Hindlimb muscle (tissue), 1 donor: ENCODE results near the gene HYKK. TPM values are rescaled to one million over a fixed set of nuclear protein-coding genes. Genes with fewer than 3 reads are reported as not detected.
"Not testable (repeated sequence)": the region's sequence is repeated elsewhere in the genome, so short reads cannot be mapped to it uniquely, and the experiment has no call there.

ENCODE experiments used
- DNase-seq: peaks from one replicate; pipeline ENCODE4 v3.0.0-alpha.2; 2013
- polyA plus RNA-seq: library from polyadenylated mRNA; unstranded; fragments of 120-200 nt; gene quantifications from one replicate; pipeline ENCODE4 v1.2.1, GENCODE V29; 2013; ENCODE audit not compliant: insufficient read length

Gene HYKK
- 2.3 TPM for polyA plus RNA-seq

- peak; percentile 94 for DNase-seq
Observed at GRCh38 chr15:78506971-78507830, at the start of gene HYKK. Gene HYKK (plus strand): TSS chr15:78507577. CDS start chr15:78513089, 5,512 bp downstream.

DNA sequence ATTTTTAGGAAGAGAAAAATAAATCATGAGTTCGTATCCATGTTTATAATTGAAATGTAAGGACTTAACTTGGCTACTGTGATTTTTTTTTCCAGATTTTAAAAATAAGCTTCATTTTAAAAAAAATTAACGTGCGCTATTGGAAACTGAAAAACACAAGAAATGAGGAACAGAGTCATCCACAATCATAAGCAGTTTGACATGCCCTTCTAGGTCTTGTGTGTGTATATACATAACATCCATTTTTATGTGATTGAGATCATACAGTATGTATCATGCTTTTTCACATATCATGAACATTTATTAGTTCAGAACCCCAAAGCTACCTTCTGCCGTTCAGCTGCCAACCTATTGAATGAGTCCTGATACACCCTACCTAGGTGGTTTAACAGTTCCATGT, 46.6 kb upstream of the HYKK start:
- DNase-seq: no peak

DNA sequence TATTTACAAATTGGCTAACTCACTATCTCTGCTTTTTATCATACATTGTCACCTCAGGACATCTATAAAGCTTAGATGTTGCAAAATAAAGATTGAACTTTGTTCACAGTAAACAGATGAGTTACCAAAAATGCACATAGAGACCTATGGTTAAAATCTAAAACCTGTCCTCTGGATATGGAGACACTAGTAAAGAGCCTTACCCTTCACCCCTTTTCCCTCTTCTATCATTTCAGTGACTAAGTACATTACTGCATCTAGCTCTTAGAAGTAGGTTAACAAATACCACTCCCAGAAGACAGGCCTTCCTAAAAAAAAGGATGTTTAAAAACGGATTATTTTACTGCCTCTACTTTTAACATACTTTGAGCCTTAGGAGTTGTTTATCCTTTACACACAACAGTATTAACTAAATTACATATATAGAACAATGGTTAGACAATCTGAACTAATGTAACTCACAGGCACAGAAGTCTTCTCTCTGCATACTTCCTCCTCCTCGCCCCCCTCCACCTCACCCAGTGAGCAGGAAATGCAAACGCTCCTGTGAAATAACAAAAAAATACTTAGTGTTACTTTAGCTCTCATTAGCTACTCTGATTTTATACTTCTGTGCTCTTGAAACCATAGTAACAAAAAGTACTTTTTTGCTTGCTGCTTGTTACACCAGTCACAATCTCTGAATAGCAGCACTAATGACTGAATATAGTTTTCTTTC, 46.0 kb upstream of the HYKK start:
- DNase-seq: no peak

- no peak for DNase-seq
Observed at GRCh38 chr15:78469031-78469430, 38.3 kb upstream of the HYKK start.

DNA sequence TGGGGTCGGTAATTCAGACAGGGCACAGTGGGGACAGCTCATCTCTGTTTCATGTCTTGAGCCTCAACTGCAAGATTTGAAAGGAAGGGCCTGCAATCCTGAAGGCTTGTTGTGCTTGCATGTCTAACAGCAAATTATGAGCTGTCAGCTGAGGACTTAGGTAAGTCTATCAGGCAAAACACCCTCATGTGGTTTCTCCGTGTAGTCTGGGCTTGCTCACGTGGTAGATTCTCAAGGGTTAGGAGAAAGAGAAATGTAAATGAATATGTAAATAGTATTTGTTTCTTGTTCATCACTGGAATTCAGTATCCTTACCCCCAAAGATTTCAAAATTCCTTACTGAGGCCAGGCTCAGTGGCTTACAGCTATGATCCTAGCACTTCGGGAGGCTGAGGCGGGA, 30.1 kb upstream of the HYKK start:
- no peak for DNase-seq

GRCh38 chr15:78479650-78480049, 27.7 kb upstream of the HYKK start:
- DNase-seq: no peak

- no peak for DNase-seq
Observed at GRCh38 chr15:78481917-78482316, 25.5 kb upstream of the HYKK start.

DNA sequence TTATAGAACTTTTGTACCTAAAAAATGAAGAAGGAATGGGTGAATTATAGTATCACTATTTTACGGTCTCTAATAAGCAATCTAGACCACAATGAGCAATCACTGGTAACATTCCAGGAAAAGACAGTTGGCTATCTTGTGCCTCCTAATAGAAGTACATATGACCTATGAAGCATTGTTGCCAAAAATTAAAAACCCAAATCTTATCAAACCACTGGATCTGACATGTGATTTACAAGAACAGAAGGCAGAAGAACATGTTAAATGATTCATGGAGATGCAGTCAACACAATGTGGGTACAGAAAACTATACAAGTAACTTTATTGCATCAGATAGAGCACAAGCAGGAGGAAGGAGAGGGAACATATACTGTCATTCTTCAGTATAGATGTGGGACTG, 14.5 kb upstream of the HYKK start:
- DNase-seq: no peak

DNA sequence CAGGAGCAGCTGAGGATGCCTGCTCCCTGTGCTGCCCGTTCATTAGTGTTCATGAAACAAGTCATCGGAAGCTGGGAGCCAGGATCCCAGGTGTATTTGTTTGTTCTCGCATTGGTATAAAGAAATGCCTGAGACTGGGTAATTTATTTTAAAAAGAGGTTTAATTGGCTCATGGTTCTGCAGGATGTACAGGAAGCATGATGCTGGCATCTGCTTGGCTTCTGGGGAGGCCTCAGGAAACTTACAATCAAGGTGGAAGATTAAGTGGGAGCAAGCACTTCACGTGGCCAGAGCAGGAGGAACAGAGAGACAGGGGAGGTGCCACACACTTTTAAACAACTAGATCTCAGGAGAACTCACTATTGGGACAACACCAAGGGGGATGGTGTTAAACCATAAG, 5.5 kb upstream of the HYKK start:
- no peak for DNase-seq

GRCh38 chr15:78502641-78503040, 4.7 kb upstream of the HYKK start:
- no peak for DNase-seq

DNA sequence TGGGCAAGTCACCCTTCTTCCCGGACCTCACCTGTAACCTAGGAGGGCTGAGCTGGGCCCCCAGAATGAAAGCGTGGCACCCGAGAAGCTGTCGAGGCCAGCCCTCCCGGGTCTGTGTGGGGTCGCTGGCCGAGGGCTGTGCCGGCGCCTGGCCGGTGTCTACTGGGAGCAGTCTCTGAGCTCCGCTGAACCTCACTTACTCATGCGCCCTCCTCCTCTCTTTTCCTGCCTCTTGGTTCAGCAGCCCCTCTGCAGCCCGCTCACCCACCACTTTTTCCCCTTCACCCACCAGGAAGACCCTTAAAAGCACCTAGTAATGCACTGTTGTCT, 419 bp downstream of the HYKK start:
- DNase-seq: no peak

GRCh38 chr15:78508272-78508671, 895 bp downstream of the HYKK start:
- DNase-seq: no peak

GRCh38 chr15:78509726-78510312, 2.4 kb downstream of the HYKK start:
- no peak for DNase-seq

DNA sequence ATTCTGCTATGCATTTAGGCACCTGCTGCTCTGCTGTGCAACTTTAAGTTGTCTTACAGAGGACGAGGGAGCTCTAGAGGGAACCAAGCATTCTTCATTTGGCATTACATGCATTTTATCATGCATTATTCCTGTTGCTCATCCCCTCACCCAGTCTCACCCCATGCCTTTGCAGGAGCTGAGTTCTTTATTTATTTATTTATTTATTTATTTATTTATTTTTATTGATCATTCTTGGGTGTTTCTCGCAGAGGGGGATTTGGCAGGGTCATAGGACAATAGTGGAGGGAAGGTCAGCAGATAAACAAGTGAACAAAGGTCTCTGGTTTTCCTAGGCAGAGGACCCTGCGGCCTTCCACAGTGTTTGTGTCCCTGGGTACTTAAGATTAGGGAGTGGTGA, 12.7 kb downstream of the HYKK start:
- not testable (repeated sequence) for DNase-seq

DNA sequence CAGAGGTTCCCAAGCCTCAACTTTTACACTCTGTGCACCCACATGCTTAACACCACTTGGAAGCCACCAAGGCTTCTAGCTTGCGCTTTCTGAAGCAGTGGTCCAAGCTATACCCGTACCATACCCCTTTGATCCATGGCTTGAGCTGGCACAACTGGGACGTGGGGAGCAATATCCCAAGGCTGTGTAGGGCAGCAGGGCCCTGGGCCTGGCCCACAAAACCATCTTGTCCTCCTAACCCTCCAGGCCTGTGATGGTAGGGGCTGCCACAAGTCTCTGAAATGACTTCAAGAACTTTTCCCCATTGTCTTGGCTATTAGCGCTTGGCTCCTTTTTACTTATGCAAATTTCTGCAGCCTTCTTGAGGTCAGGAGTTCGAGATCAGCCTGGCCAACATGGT, 16.9 kb downstream of the HYKK start:
- no peak for DNase-seq

- DNase-seq: no peak
Observed at GRCh38 chr15:78527325-78527724, 19.9 kb downstream of the HYKK start.

DNA sequence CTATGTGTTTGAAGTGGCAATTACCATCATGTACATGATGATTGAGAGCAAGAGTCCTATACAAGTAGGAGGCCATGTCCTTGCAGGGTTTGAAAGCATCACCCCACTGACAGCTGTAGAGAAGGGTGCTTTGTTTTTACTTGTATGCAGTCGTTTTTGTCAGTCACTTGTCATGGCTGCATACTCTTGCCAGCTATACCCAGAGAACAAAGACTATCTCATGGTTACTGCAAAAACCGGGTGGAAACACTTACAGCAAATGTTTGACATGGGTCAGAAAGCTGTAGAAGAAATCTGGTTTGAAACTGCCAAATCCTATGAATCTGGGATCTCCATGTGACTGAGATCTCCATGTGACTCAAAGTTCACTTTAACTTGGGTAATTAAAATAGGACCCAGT, 26.0 kb downstream of the HYKK start:
- DNase-seq: no peak

DNA sequence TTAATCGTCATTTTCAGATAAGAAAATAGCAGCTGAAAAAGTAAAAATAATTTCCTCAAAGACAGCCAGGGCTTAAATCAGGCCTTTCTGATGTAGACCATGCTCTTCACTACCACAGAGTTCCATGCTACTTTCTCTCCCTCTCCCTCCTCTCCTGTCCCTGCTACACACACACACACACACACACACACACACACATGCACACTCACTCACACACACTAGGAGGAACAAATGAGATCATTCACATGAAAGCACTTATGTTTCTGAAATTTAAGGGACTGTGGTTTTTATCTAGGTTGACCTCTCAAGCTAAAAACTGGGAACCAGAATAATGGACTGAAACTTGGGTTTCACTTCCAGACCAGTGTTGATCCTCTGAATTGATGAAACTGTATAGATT, 28.8 kb downstream of the HYKK start:
- no peak for DNase-seq

DNA sequence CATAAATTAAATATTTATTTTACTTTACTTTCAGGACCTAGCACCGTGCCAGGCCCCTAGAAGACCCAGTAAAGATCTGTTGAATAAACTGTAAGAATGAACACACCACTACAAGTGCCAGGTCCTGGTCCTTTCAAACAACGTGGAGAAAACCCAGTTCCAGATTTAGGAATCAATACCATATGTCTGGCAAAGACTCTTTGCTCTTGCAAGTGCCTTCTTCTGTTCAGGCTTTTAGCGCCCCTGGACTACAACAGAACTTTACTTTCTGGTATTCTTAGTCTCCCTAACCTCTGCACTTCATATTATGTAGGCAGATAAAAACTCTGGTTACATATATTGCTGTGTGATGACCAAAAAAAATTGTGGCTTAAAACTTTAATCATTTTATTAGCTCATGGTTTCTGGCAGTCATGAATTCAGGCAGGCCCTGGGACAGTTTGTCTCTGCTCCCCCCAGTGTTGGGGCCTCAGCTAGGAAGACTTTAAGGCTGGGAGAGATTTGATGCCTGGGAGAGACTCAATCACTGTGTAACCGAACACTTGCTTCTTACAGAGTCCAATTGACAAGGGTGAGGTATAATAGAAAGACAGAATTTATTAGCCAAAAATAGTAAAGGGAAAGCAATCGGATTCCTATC, 30.0 kb downstream of the HYKK start:
- DNase-seq: peak; percentile 45

GRCh38 chr15:78538358-78538757, 31.0 kb downstream of the HYKK start:
- no peak for DNase-seq

GRCh38 chr15:78539464-78540140, 32.2 kb downstream of the HYKK start:
- DNase-seq: not testable (repeated sequence)

- DNase-seq: peak; percentile 94
Observed at GRCh38 chr15:78540141-78540870, 32.9 kb downstream of the HYKK start, which contains the start of gene PSMA4. Gene PSMA4 (plus strand): TSS chr15:78540444. CDS start chr15:78541928, 1,484 bp downstream.
